ENCODE data around the gene ALK. TPM values are rescaled to one million over a fixed set of nuclear protein-coding genes. Genes with fewer than 3 reads are reported as not detected.

Gene ALK
- total RNA-seq, 2 experiments from 2014 or later: not detected

GRCh38 chr2:29307519-29307918 is 613.9 kb downstream of the ALK start:
- no peak for TF ChIP-seq CTCF (IDR thresholded peaks at IDR 0.05)
- no peaks in the 10 kb centered on the region for H3K36me3 Mint-ChIP-seq (ENCODE audit: low read depth)
- POLR2A ChIA-PET: no interaction called here
- DNase-seq (no peak), ATAC-seq (no peak)
- no peaks in the 10 kb centered on the region for H3K9me3 Mint-ChIP-seq
- no peak overlapping the region for H3K4me3 Mint-ChIP-seq
- H3K27ac Mint-ChIP-seq: no peak overlapping the region
- CTCF ChIA-PET: interaction anchor here (1.0 to 3.4 kb wide), 2 partner anchors 12 to 501 kb away, joined by 3 to 18 read pairs; no protein-coding TSS in a partner anchor
- intact Hi-C loops (cut with micrococcal nuclease): no loop called here
- peaks cover 24% of the 10 kb centered on the region for H3K27me3 Mint-ChIP-seq
- H3K4me1 Mint-ChIP-seq (ENCODE audit: low read depth): peaks cover 3% of the 10 kb centered on the region

- CTCF ChIA-PET: interaction anchor here (1.7 kb wide), 1 partner anchor 9 kb away, joined by 8 read pairs; no protein-coding TSS in a partner anchor
- ATAC-seq (no peak), DNase-seq (no peak)
- no peak for TF ChIP-seq CTCF (IDR thresholded peaks at IDR 0.05)
- H3K36me3 Mint-ChIP-seq (ENCODE audit: low read depth): no peaks in the 10 kb centered on the region
- intact Hi-C loops (cut with micrococcal nuclease): no loop called here
- H3K27ac Mint-ChIP-seq: no peak overlapping the region
- POLR2A ChIA-PET: no interaction called here
- H3K9me3 Mint-ChIP-seq: no peaks in the 10 kb centered on the region
- peaks cover 3% of the 10 kb centered on the region for H3K4me1 Mint-ChIP-seq (ENCODE audit: low read depth)
- H3K27me3 Mint-ChIP-seq: peaks cover 17% of the 10 kb centered on the region
- H3K4me3 Mint-ChIP-seq: no peak overlapping the region
These were observed 615.6 kb downstream of the ALK start for GRCh38 chr2:29305762-29306161.

GRCh38 chr2:29304399-29305060 is 616.9 kb downstream of the ALK start:
- peak; percentile 12 for DNase-seq
- peaks cover 19% of the 10 kb centered on the region for H3K27me3 Mint-ChIP-seq

GRCh38 chr2:29296585-29296984 is 624.8 kb downstream of the ALK start:
- ChIA-PET POLR2A (no interaction called here), CTCF (interaction anchor here (3.8 kb wide), 1 partner anchor 12 kb away, joined by 18 read pairs; no protein-coding TSS in a partner anchor)
- no peak for TF ChIP-seq CTCF (IDR thresholded peaks at IDR 0.05)
- DNase-seq (no peak), ATAC-seq (no peak)
- intact Hi-C loops (cut with micrococcal nuclease): no loop called here
- no peaks in the 10 kb centered on the region for H3K4me1 Mint-ChIP-seq (ENCODE audit: low read depth)
- no peaks in the 10 kb centered on the region for H3K36me3 Mint-ChIP-seq (ENCODE audit: low read depth)
- H3K27ac Mint-ChIP-seq: no peak overlapping the region
- H3K27me3 Mint-ChIP-seq: peaks cover 20% of the 10 kb centered on the region
- no peak overlapping the region for H3K4me3 Mint-ChIP-seq
- H3K9me3 Mint-ChIP-seq: no peaks in the 10 kb centered on the region

More at GRCh38 chr2:29304399-29305060, 616.9 kb downstream of the ALK start:
- Mint-ChIP-seq H3K4me3 (no peak overlapping the region), H3K36me3 (ENCODE audit: low read depth) (no peaks in the 10 kb centered on the region), H3K27ac (no peak overlapping the region), H3K4me1 (ENCODE audit: low read depth) (peaks cover 3% of the 10 kb centered on the region), H3K9me3 (no peaks in the 10 kb centered on the region)
- POLR2A ChIA-PET: no interaction called here
- TF ChIP-seq CTCF (IDR thresholded peaks at IDR 0.05): no peak
- CTCF ChIA-PET: no interaction called here
- ATAC-seq: no peak
- intact Hi-C loops (cut with micrococcal nuclease): no loop called here

GRCh38 chr2:29295845-29296244 is 625.5 kb downstream of the ALK start:
- no peaks in the 10 kb centered on the region for H3K36me3 Mint-ChIP-seq (ENCODE audit: low read depth)

More at GRCh38 chr2:29295845-29296244, 625.5 kb downstream of the ALK start:
- Mint-ChIP-seq H3K4me3 (no peak overlapping the region), H3K9me3 (no peaks in the 10 kb centered on the region), H3K27me3 (peaks cover 20% of the 10 kb centered on the region), H3K4me1 (ENCODE audit: low read depth) (no peaks in the 10 kb centered on the region), H3K27ac (no peak overlapping the region)
- CTCF ChIA-PET: interaction anchor here (1.0 to 3.8 kb wide), 2 partner anchors 13 to 116 kb away, joined by 3 to 18 read pairs; no protein-coding TSS in a partner anchor
- intact Hi-C loops (cut with micrococcal nuclease): no loop called here
- DNase-seq: peak; percentile 15
- ATAC-seq: no peak
- peak; percentile 40 for TF ChIP-seq CTCF (IDR thresholded peaks at IDR 0.05)
- POLR2A ChIA-PET: no interaction called here
